OCI-LY7 (cell line): ENCODE measurements around the gene KRT9.

Source experiments
- CTCF ChIP-seq: fragments of 200-600 bp; sonication (generic); conservative IDR thresholded peaks from 2 replicates; pipeline ENCODE4 v1.5.1; 2014; ENCODE audit warnings: mild to moderate bottlenecking, antibody characterized with exemption, low read length, moderate library complexity, mixed read lengths
- EZH2phosphoT487 ChIP-seq: fragments of 200-600 bp; sonication (generic); IDR thresholded peaks from 2 replicates; pipeline ENCODE4 v1.6.1; 2018; ENCODE audit warnings: low read depth, borderline replicate concordance, mild to moderate bottlenecking, mixed run types, antibody characterized with exemption, low read length, moderate library complexity, mixed read lengths

DNA sequence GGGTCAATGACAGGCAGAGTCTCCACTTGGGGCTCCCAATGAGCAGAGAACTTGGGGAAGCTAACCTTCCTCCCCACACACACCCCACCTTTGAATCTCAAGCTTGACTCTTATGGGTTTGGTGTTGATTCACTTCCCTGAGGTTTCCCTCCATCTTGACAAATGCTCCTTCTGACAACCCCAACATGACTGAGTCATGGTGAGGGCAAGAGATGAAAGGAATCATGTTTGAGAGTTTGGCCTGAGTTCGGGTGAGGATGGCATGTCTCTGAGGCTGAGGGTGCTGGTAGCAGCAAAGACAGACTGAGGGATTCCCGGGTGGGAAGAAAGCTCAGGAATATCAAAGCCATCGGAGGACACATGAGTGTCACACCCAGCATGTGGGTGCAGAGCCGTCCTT lies 18.7 kb downstream of the KRT9 start:
- TF ChIP-seq CTCF (no peak), EZH2phosphoT487 (no peak)
